Adrenal gland (tissue), 12 donors: ENCODE measurements around the gene FUT6. TPM values are rescaled to one million over a fixed set of nuclear protein-coding genes. Genes with fewer than 3 reads are reported as not detected.

Experiments used
- DNase-seq, 7 donors: peaks; one replicate each; pipeline ENCODE4 v3.0.0-alpha.2; 2019 to 2020
- H3K27ac ChIP-seq, 5 donors: fragments of 200-600 bp; sonication (generic) in 4 of 5; 1 replicate in 3 of 5; 2 replicates in 2 of 5; pipeline versions ENCODE4 v1.5.1 to v1.8.0; 2016 to 2020; ENCODE audit warnings: mild to moderate bottlenecking in 1 of 5
- H3K27me3 ChIP-seq: fragments of 200-600 bp; 2 replicates; pipeline ENCODE4 v1.8.0; 2021
- H3K36me3 ChIP-seq, 2 donors: fragments of 200-600 bp; replicated peaks in 1 of 2; 1 replicate in 1 of 2; 2 replicates in 1 of 2; pipeline versions ENCODE4 v1.5.1 to v1.8.0; 2018 to 2022
- H3K4me1 ChIP-seq, 2 donors: fragments of 200-600 bp; replicated peaks in 1 of 2; 1 replicate in 1 of 2; 2 replicates in 1 of 2; pipeline versions ENCODE4 v1.5.1 to v1.8.0; 2018 to 2021
- H3K4me3 ChIP-seq, 4 donors: fragments of 200-600 bp; sonication (generic) in 3 of 4; one replicate each; pipeline ENCODE4 v1.5.1; 2016 to 2018
- H3K9me3 ChIP-seq, 3 donors: fragments of 200-600 bp; sonication (generic) in 1 of 3; replicated peaks in 1 of 3; 1 replicate in 2 of 3; 2 replicates in 1 of 3; pipeline versions ENCODE4 v1.5.1 to v1.8.0; 2016 to 2021
- CTCF ChIP-seq, 6 experiments: fragments of 450-650 bp in 4 of 6; fragments of 200-600 bp in 2 of 6; sonication (generic) in 1 of 6; IDR thresholded peaks; 1 replicate in 5 of 6; 2 replicates in 1 of 6; pipeline versions ENCODE4 v1.5.1 to v1.8.0; 2016 to 2021; ENCODE audit warnings: antibody characterized with exemption in 6 of 6, mild to moderate bottlenecking in 2 of 6, moderate library complexity in 1 of 6
- POLR2A ChIP-seq, 2 donors: fragments of 450-650 bp; IDR thresholded peaks; one replicate each; pipeline ENCODE4 v1.6.1; 2017; ENCODE audit warnings: antibody characterized with exemption in 2 of 2, mild to moderate bottlenecking in 2 of 2, moderate library complexity in 1 of 2
- WGBS, 4 donors: extraction: QIAGEN DNeasy Blood & Tissue Kit in 2 of 4; methylation state at CpG; one replicate each; pipeline versions ENCODE4 v1.1.5 to v1.1.7; 2013 to 2017; 5-methylcytosine and 5-hydroxymethylcytosine counted together
- intact Hi-C, 2 donors: fragments of 100-400 bp; cut with DNase I; formaldehyde crosslinking; loops; one replicate each; pipeline versions ENCODE4 v1.14.1 to v1.15.0; 2022 to 2023
- polyA plus RNA-seq, 3 donors: library from polyadenylated mRNA; stranded (reverse); fragments of 200-250 nt in 2 of 3; fragments of 350-450 nt in 1 of 3; fragmentation: Illumina TruSeq in 1 of 3; extraction: RNeasy Lipid Tissue Mini Kit (QIAGEN cat#74804) in 1 of 3; gene quantifications; one replicate each; pipeline ENCODE4 v1.2.3, GENCODE V29; 2013 to 2014
- total RNA-seq, 9 donors: library from RNA; depleted of rRNA in 4 of 9; stranded (reverse); fragments of >200 nt in 4 of 9; fragments of 120-200 nt in 1 of 9; fragmentation: NEBNext Ultra II Directional in 1 of 9; extraction: Animal tissue kit (Norgen Biotek cat#: 25700) in 1 of 9; gene quantifications; one replicate each; pipeline versions ENCODE4 v1.1.0 to v1.2.4, GENCODE V29; 2013 to 2023
- donor health status: healthy with polysubstance abuse.
- donor health status: Bipolar disorder and iron deficiency.
- donor health status: DM: yes; HTN: yes; CAD: no.
- donor health status: DM: no; HTN: no; CAD: no.
- donor health status: DM: no; HTN: no; CAD: no.
- donor health status: DM: yes; HTN: yes; CAD: no.

FUT6 gene
- total and polyA plus RNA-seq, 12 donors: 0.03 TPM; not detected in 11

GRCh38 chr19:5787409-5788182 lies 51.9 kb downstream of the FUT6 start:
- intact Hi-C loops: no loop called here
- peaks cover 0 to 56% of the 10 kb centered on the region in 2 donors for H3K36me3 ChIP-seq

GRCh38 chr19:5786593-5787408 lies 52.7 kb downstream of the FUT6 start:
- Histone ChIP-seq H3K36me3 (peaks cover 0 to 56% of the 10 kb centered on the region in 2 donors), H3K27ac (no peak overlapping the region), H3K4me1 (peaks cover 6 to 8% of the 10 kb centered on the region in 2 donors), H3K27me3 (no peaks in the 10 kb centered on the region), H3K4me3 (no peak overlapping the region), H3K9me3 (no peaks in the 10 kb centered on the region)
- no peak for DNase-seq
- WGBS, 4 donors: 88 to 91% (median 90%) methylated on average over 38 to 44 of the region's 44 CpGs
- intact Hi-C loops: no loop called here
- TF ChIP-seq CTCF (IDR thresholded peaks at IDR 0.05): no peak
- TF ChIP-seq POLR2A (IDR thresholded peaks at IDR 0.05): no peak

More at GRCh38 chr19:5787409-5788182, 51.9 kb downstream of the FUT6 start:
- peaks cover 6 to 8% of the 10 kb centered on the region in 2 donors for H3K4me1 ChIP-seq
- H3K27ac ChIP-seq: no peak overlapping the region
- 84 to 96% (median 86%) methylated on average over 11 to 39 of the region's 39 CpGs for WGBS, 4 donors
- H3K27me3 ChIP-seq: no peaks in the 10 kb centered on the region
- no peak for DNase-seq
- TF ChIP-seq POLR2A (IDR thresholded peaks at IDR 0.05): no peak
- TF ChIP-seq CTCF (IDR thresholded peaks at IDR 0.05): no peak
- H3K4me3 ChIP-seq: no peak overlapping the region
- H3K9me3 ChIP-seq: no peaks in the 10 kb centered on the region

- TF ChIP-seq POLR2A (IDR thresholded peaks at IDR 0.05): no peak
- no peak for TF ChIP-seq CTCF (IDR thresholded peaks at IDR 0.05)
- Histone ChIP-seq H3K27me3 (no peaks in the 10 kb centered on the region), H3K4me3 (no peak overlapping the region), H3K4me1 (peaks cover 5 to 8% of the 10 kb centered on the region in 2 donors), H3K27ac (no peak overlapping the region), H3K9me3 (no peaks in the 10 kb centered on the region), H3K36me3 (peaks cover 0 to 56% of the 10 kb centered on the region in 2 donors)
- DNase-seq: no peak
- 75 to 100% (median 96%) methylated on average over 1 to 37 of the region's 37 CpGs for WGBS, 4 donors
- intact Hi-C loops: no loop called here
Measured at GRCh38 chr19:5785423-5785822, 54.1 kb downstream of the FUT6 start.

- intact Hi-C loops: no loop called here
- no peaks in the 10 kb centered on the region for H3K9me3 ChIP-seq
- 82 to 91% (median 87%) methylated on average over 6 to 15 of the region's 15 CpGs for WGBS, 4 donors
Measured at GRCh38 chr19:5784581-5785147, 54.8 kb downstream of the FUT6 start, which contains the start of gene PRR22. Gene PRR22 (minus strand): TSS chr19:5784746. CDS start chr19:5784660, 86 bp downstream.

More at GRCh38 chr19:5784581-5785147, 54.8 kb downstream of the FUT6 start, which contains the start of gene PRR22:
- Histone ChIP-seq H3K27ac (no peak within 1 kb of the TSS), H3K4me3 (no peak within 1 kb of the TSS), H3K4me1 (peaks cover 0 to under 1% of the 10 kb centered on the region in 2 donors), H3K27me3 (no peaks in the 10 kb centered on the region), H3K36me3 (peaks cover 0 to 52% of the 10 kb centered on the region in 2 donors)
- no peak for DNase-seq
- TF ChIP-seq POLR2A (IDR thresholded peaks at IDR 0.05) (no peak), CTCF (IDR thresholded peaks at IDR 0.05) (no peak)
